ENCODE data around the gene NDOR1.
A peak's percentile ranks its signal among the peaks of the same experiment; 100 is the strongest.

NDOR1 gene

GRCh38 chr9:137198051-137198901 is 7.2 kb upstream of the NDOR1 start:
- DNase-seq (ENCODE audit: low spot score) (no peak), FAIRE-seq (no peak)

GRCh38 chr9:137198902-137199283 is 6.6 kb upstream of the NDOR1 start:
- no peak for DNase-seq (ENCODE audit: low spot score)
- FAIRE-seq = peak; percentile 5

- no peak for FAIRE-seq
- no peak for DNase-seq (ENCODE audit: low spot score)
Observed at GRCh38 chr9:137199411-137200121, 5.9 kb upstream of the NDOR1 start.

DNA sequence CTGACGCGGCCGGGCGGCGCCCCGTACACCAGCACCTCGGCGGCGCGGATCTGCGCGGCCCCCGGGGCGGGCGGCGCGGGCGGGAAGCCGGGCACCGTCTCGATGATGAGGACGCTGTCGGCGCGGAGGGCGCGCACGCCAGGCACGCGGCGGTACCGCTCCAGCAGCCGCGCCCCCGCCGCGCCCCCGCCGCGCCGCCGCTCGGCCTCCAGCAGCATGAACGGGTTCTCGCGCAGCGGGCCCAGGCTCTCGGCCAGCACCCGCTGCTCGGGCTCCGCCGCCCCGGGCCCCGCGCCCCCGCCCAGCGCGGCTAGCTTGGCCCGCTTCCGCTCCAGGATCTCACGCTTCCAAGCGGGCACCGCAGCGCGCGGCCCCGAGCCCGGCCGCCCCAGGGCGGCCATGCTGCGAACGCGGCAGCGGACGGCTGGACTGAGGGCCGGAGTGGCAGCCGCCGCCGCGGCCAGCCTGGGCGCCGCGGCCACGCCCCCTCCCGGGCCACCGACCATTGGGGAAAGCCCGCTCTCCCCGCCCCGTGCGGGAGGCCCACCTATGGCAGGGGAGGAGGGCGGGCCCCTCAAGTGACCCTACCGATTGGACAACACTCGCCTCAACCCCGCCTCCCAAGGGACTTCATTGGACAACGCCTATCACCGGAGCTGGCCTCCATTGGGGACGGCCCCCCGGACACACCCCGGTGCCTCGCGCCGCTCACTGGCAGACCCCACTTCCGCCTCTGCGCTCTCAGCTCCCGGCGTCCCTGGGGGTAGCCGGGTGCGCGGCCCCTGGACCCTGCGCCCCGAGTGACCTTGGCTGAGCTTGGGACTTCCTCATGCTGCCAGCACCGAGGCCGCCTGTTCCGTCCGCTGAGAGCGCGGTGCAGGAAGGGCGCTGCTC is 4.9 kb upstream of the NDOR1 start, which contains the start of gene TPRN:
Gene TPRN, minus strand, starts transcription at position 431 of the 894 bp plus-strand sequence. Its CDS starts 30 bp downstream, at position 401.
- peak; percentile 100 for DNase-seq (ENCODE audit: low spot score)
- peak; percentile 92 for FAIRE-seq

DNA sequence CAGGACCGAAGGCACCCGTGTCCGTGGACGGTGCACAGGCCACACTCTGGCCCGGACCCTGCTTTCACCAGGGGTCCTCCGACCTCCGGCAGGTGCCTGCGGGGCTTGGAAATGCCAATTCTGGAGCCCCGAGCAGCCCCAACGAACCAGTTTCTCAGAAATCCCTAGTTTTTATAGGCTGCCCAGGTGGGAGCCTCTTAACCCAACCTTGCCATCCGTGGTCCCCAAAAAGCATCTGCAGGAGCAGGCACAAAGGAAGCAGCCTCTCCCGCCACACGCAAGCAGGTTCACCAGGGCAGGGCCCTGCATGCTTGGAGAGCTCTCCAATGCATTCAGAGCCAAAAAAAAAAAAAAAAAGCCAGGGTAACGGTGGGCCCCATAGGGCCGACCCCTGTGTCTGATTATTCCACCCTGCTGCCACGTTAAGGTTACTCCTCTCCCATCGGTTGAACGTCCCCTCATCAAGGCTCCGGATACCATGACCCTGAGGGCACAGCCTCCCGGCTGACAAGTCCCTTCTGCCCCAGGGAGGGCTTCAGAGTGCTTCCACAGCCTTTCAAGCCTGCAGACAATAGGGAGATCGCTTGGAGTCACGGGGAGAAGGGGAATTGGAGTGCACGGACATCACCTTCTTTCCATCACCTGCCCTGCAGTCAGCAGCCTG is 4.2 kb upstream of the NDOR1 start:
- DNase-seq (ENCODE audit: low spot score) (no peak), FAIRE-seq (no peak)

DNA sequence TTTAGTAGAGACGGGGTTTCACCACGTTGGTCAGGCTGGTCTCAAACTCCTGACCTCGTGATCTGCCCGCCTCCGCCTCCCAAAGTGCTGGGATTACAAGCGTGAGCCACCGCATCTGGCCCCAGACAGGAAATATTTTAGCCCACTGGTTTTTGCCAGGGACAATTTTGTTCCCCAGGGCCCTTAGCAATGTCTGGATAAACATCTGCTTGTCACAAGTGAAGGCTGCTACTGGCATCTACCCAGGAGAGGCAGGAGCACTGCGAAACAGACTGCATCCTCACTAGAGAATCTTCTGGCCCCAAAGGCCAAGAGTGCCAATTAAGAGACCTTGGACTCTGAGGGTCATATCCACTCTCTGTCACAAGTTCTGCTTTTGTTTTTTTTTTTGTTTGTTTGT is 2.5 kb upstream of the NDOR1 start:
- DNase-seq (ENCODE audit: low spot score) = no peak
- no peak for FAIRE-seq

- FAIRE-seq = no peak
- DNase-seq (ENCODE audit: low spot score) = no peak
Observed at GRCh38 chr9:137204731-137205125, 772 bp upstream of the NDOR1 start.

DNA sequence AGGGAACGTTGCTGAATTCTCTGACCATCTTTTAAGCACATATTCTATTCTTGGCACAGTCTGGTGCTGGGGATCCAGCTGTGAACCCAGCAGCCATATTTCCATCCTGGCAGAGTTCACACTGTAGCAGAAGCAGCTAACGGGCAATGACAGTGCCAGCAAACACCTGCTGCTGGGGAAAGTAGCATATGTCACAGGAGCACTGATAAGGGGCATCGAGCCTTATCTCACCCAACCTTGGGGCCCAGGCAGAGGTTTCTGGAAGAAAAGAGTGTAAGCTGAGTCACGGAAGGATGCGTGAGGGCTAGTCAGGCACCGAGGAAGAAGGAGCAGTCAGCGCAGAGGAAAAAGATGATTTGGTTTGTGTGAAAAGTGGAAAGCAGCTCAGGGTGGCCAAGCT is 1.1 kb downstream of the NDOR1 start:
- FAIRE-seq (no peak), DNase-seq (ENCODE audit: low spot score) (no peak)

DNA sequence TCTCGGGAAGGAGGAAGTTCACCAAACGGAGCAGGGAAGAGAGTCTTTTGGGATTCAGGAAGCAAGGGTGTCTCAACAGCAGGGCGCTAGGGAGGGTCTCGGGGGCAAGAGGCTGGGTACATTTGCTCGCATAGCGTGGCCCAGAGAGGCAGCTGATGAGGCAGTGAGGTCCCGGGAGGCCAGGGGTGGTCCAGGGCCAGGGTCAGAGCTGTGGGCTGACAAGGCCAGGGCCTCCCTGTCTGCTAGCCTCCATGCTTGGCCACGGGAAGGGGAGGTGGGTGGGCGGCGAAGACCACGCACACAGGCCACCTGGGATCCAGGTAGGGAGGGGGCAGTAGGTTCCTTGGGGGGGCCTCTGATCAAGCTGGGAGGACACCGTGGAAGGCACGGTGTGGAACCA is 6.0 kb downstream of the NDOR1 start:
- no peak for FAIRE-seq
- no peak for DNase-seq (ENCODE audit: low spot score)

GRCh38 chr9:137212520-137212919 is 7.0 kb downstream of the NDOR1 start:
- DNase-seq (ENCODE audit: low spot score) = no peak
- no peak for FAIRE-seq

DNA sequence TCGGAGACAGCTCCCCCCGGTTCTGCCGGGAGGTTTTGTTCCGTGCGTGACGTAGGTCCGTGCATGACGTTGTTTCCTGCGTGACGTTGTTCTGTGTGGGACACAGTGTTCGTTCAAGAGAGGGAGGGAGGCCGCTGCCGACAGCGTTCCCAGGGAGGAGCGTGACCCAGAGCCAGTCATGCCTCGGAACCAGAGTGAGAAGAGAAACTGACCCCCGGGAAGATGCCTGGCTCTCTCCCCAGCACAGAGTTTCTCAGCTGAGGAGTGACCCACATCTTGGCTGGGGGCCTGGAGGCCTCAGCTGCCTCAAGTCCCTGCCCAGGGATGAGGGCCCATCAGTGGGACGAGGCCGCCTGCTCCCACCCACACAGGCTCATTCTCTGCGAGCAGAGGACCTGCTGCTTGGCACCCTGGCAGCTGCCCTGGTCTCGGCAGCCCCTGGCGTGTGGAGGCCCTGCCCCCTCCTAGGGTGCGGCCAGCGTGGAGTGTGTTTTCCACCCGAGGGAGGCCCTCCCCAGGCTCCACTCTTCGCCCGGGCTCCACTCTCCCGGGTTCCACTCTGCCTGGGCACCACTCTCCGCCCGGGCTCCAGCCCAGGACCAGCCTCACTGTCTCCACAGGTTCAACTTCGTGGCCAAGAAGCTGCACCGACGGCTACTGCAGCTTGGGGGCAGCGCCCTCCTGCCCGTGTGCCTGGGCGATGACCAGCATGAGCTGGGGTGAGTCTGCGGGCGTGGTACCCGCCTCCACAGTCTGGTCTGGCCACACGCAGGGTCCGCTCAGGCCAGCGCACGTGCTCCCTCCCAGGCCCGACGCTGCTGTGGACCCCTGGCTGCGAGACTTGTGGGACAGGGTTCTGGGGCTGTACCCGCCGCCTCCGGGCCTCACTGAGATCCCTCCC is 7.9 kb downstream of the NDOR1 start:
- FAIRE-seq (no peak), DNase-seq (ENCODE audit: low spot score) (no peak)

- DNase-seq (ENCODE audit: low spot score) = no peak
Observed at GRCh38 chr9:137214620-137215019, 9.1 kb downstream of the NDOR1 start.

DNA sequence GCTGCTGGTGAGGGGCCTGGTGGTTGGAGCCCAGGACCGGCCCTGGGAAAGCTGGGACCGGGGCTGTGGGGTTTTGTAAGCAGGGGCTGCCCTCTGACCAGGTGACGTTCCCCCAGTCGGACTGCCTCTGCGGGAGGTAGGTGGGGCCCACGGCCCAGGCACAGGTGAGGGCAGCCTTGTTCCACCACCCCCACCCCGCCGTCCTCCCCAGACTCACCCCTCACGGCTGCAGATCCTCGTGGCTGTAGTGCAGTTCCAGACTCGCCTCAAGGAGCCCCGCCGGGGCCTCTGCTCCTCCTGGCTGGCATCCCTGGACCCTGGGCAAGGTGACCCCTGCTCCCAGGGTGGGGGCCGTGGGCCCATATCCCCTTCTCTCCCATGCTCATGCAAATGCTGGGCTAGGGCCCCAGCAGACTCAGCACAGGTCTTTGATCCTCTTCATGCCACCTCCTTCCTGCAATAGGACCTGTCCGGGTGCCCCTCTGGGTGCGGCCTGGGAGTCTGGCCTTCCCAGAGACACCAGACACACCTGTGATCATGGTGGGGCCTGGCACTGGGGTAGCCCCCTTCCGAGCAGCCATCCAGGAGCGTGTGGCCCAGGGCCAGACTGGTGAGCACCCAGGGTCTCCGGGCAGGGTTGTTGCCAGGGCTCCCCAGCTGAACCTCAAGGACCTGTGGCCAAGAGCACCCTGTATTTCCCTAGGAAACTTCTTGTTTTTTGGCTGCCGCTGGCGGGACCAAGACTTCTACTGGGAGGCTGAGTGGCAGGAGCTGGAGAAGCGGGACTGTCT is 9.9 kb downstream of the NDOR1 start:
- FAIRE-seq (no peak), DNase-seq (ENCODE audit: low spot score) (no peak)

More at GRCh38 chr9:137214620-137215019, 9.1 kb downstream of the NDOR1 start:
- FAIRE-seq = no peak

- DNase-seq (ENCODE audit: low spot score) (no peak), FAIRE-seq (no peak)
Observed at GRCh38 chr9:137216188-137216965, 10.9 kb downstream of the NDOR1 start.

- no peak for FAIRE-seq
- DNase-seq (ENCODE audit: low spot score) = no peak
Observed at GRCh38 chr9:137217276-137218211, 12.0 kb downstream of the NDOR1 start.

DNA sequence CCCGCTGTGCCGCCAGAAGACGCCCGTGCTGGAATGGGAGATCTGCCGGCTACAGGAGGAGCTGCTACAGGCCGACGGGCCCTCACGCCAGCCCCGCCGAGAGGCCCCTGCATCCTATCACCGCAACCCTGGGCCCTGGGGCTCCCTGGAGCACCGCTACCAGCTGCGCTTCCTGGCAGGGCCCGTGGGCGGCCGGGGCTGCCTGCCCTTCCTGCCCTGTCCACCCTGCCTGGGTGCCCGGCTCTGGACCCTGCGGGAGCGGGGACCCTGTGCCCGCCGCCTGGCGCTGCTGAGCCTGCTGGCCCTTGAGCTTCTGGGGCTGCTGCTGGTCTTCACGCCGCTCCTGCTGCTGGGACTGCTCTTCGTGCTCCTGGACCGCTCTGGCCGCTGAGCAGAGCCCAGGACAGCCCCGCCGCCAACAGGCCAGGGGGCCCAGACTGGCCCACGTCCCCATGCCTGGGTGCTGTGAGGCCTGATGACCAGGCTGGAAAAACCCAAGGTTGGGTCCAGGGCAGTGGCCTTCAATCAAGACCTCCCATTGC is 12.8 kb downstream of the NDOR1 start:
- no peak for FAIRE-seq
- DNase-seq (ENCODE audit: low spot score) = no peak

DNA sequence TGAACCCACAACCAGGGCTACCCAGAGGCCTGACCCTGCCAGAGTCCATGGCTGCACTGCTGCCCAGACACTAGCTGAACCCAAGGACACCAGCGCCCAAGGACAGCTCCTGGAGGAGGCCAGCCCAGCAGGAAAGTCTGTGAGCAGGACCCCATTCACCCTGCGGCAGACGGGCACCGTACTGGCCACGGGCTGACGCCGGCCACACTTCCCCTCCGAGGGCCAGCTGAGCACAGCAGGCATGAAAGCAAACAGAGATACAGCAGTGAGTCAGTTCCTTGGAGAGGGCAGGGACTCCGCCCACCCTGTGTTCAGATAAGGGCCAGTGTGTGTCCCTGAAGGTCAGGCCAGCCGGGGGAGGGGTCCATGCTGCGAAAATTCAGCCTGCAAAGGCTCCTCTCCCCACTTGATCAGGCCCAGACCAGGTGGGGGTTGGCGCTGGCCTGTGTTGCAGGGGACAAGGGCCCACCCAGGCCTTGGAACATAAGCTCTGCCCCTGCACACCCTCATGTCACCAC is 13.3 kb downstream of the NDOR1 start:
- no peak for DNase-seq (ENCODE audit: low spot score)
- FAIRE-seq = no peak
